ENCODE measurements around the gene ATRX. TPM values are rescaled to one million over a fixed set of nuclear protein-coding genes. Genes with fewer than 3 reads are reported as not detected.
"Not testable (repeated sequence)": the region's sequence is repeated elsewhere in the genome, so short reads cannot be mapped to it uniquely, and the experiment has no call there.

ATRX gene
- polyA plus RNA-seq, 1 donor, result 40.7 TPM

- H3K4me1 ChIP-seq (ENCODE audit: control insufficient read depth, insufficient read depth, low read length), result no peaks in the 10 kb centered on the region
- H3K4me3 ChIP-seq (ENCODE audit: low read length), result no peak overlapping the region
- no peak for DNase-seq
- no CpG with 5 or more reads among the region's 1 CpG for WGBS (ENCODE audit: insufficient coverage, low lambda C conversion rate)
- no peak overlapping the region for H3K27ac ChIP-seq (ENCODE audit: low read length)
- H3K36me3 ChIP-seq (ENCODE audit: control insufficient read depth, insufficient read depth, low read length), result no peaks in the 10 kb centered on the region
- no peaks in the 10 kb centered on the region for H3K27me3 ChIP-seq (ENCODE audit: control insufficient read depth, insufficient read depth, low read length)
- H3K9me3 ChIP-seq (ENCODE audit: control insufficient read depth, low read depth, low read length), result no peaks in the 10 kb centered on the region
These were observed 221.2 kb downstream of the ATRX start for GRCh38 chrX:77564823-77565222.

GRCh38 chrX:77561372-77561771 is 224.6 kb downstream of the ATRX start:
- no peaks in the 10 kb centered on the region for H3K36me3 ChIP-seq (ENCODE audit: control insufficient read depth, insufficient read depth, low read length)
- no peak for DNase-seq
- H3K4me1 ChIP-seq (ENCODE audit: control insufficient read depth, insufficient read depth, low read length), result no peaks in the 10 kb centered on the region
- H3K4me3 ChIP-seq (ENCODE audit: low read length), result no peak overlapping the region
- H3K9me3 ChIP-seq (ENCODE audit: control insufficient read depth, low read depth, low read length), result no peaks in the 10 kb centered on the region
- H3K27me3 ChIP-seq (ENCODE audit: control insufficient read depth, insufficient read depth, low read length), result no peaks in the 10 kb centered on the region
- 100% methylated on average over 1 of the region's 2 CpGs for WGBS (ENCODE audit: insufficient coverage, low lambda C conversion rate)
- H3K27ac ChIP-seq (ENCODE audit: low read length), result no peak overlapping the region

GRCh38 chrX:77556276-77556675 is 229.7 kb downstream of the ATRX start:
- no peaks in the 10 kb centered on the region for H3K4me1 ChIP-seq (ENCODE audit: control insufficient read depth, insufficient read depth, low read length)
- H3K27ac ChIP-seq (ENCODE audit: low read length), result no peak overlapping the region
- H3K4me3 ChIP-seq (ENCODE audit: low read length), result no peak overlapping the region
- no peaks in the 10 kb centered on the region for H3K9me3 ChIP-seq (ENCODE audit: control insufficient read depth, low read depth, low read length)
- no peaks in the 10 kb centered on the region for H3K27me3 ChIP-seq (ENCODE audit: control insufficient read depth, insufficient read depth, low read length)
- DNase-seq, result no peak
- peaks cover 2% of the 10 kb centered on the region for H3K36me3 ChIP-seq (ENCODE audit: control insufficient read depth, insufficient read depth, low read length)

- Histone ChIP-seq H3K27me3 (ENCODE audit: control insufficient read depth, insufficient read depth, low read length) (no peaks in the 10 kb centered on the region), H3K9me3 (ENCODE audit: control insufficient read depth, low read depth, low read length) (no peaks in the 10 kb centered on the region), H3K36me3 (ENCODE audit: control insufficient read depth, insufficient read depth, low read length) (no peaks in the 10 kb centered on the region), H3K4me3 (ENCODE audit: low read length) (no peak overlapping the region), H3K4me1 (ENCODE audit: control insufficient read depth, insufficient read depth, low read length) (no peaks in the 10 kb centered on the region), H3K27ac (ENCODE audit: low read length) (no peak overlapping the region)
- no peak for DNase-seq
- no CpG with 5 or more reads among the region's 2 CpGs for WGBS (ENCODE audit: insufficient coverage, low lambda C conversion rate)
These were observed 237.3 kb downstream of the ATRX start for GRCh38 chrX:77548751-77549150.

- H3K27me3 ChIP-seq (ENCODE audit: control insufficient read depth, insufficient read depth, low read length); H3K27ac ChIP-seq (ENCODE audit: low read length); DNase-seq; H3K36me3 ChIP-seq (ENCODE audit: control insufficient read depth, insufficient read depth, low read length); H3K4me1 ChIP-seq (ENCODE audit: control insufficient read depth, insufficient read depth, low read length); H3K9me3 ChIP-seq (ENCODE audit: control insufficient read depth, low read depth, low read length); H3K4me3 ChIP-seq (ENCODE audit: low read length): not testable (repeated sequence)
- 100% methylated on average over 1 of the region's 2 CpGs for WGBS (ENCODE audit: insufficient coverage, low lambda C conversion rate)
These were observed 246.2 kb downstream of the ATRX start for GRCh38 chrX:77539778-77540177.

- WGBS (ENCODE audit: insufficient coverage, low lambda C conversion rate), result no CpG with 5 or more reads among the region's 2 CpGs
- H3K27ac ChIP-seq (ENCODE audit: low read length); H3K4me1 ChIP-seq (ENCODE audit: control insufficient read depth, insufficient read depth, low read length); H3K4me3 ChIP-seq (ENCODE audit: low read length); DNase-seq; H3K9me3 ChIP-seq (ENCODE audit: control insufficient read depth, low read depth, low read length); H3K27me3 ChIP-seq (ENCODE audit: control insufficient read depth, insufficient read depth, low read length); H3K36me3 ChIP-seq (ENCODE audit: control insufficient read depth, insufficient read depth, low read length): not testable (repeated sequence)
These were observed 254.8 kb downstream of the ATRX start for GRCh38 chrX:77531261-77531660.

- Histone ChIP-seq H3K27me3 (ENCODE audit: control insufficient read depth, insufficient read depth, low read length) (no peaks in the 10 kb centered on the region), H3K4me1 (ENCODE audit: control insufficient read depth, insufficient read depth, low read length) (no peaks in the 10 kb centered on the region), H3K9me3 (ENCODE audit: control insufficient read depth, low read depth, low read length) (no peaks in the 10 kb centered on the region), H3K27ac (ENCODE audit: low read length) (no peak overlapping the region), H3K36me3 (ENCODE audit: control insufficient read depth, insufficient read depth, low read length) (peaks cover 1% of the 10 kb centered on the region), H3K4me3 (ENCODE audit: low read length) (no peak overlapping the region)
- DNase-seq, result no peak
- no CpG with 5 or more reads among the region's 7 CpGs for WGBS (ENCODE audit: insufficient coverage, low lambda C conversion rate)
These were observed 258.0 kb downstream of the ATRX start for GRCh38 chrX:77528034-77528433.

GRCh38 chrX:77527233-77528001 is 258.6 kb downstream of the ATRX start:
- WGBS (ENCODE audit: insufficient coverage, low lambda C conversion rate), result no CpG with 5 or more reads among the region's 18 CpGs
- Histone ChIP-seq H3K27me3 (ENCODE audit: control insufficient read depth, insufficient read depth, low read length) (no peaks in the 10 kb centered on the region), H3K4me1 (ENCODE audit: control insufficient read depth, insufficient read depth, low read length) (no peaks in the 10 kb centered on the region), H3K36me3 (ENCODE audit: control insufficient read depth, insufficient read depth, low read length) (peaks cover 5% of the 10 kb centered on the region), H3K4me3 (ENCODE audit: low read length) (no peak overlapping the region), H3K9me3 (ENCODE audit: control insufficient read depth, low read depth, low read length) (no peaks in the 10 kb centered on the region), H3K27ac (ENCODE audit: low read length) (no peak overlapping the region)
- peak; percentile 12 to 17 for DNase-seq

GRCh38 chrX:77519765-77520164 is 266.3 kb downstream of the ATRX start:
- H3K27me3 ChIP-seq (ENCODE audit: control insufficient read depth, insufficient read depth, low read length), result no peaks in the 10 kb centered on the region
- H3K4me3 ChIP-seq (ENCODE audit: low read length), result no peak overlapping the region
- H3K4me1 ChIP-seq (ENCODE audit: control insufficient read depth, insufficient read depth, low read length), result no peaks in the 10 kb centered on the region
- no peak for DNase-seq
- no peaks in the 10 kb centered on the region for H3K9me3 ChIP-seq (ENCODE audit: control insufficient read depth, low read depth, low read length)
- WGBS (ENCODE audit: insufficient coverage, low lambda C conversion rate), result no CpG with 5 or more reads among the region's 1 CpG
- H3K27ac ChIP-seq (ENCODE audit: low read length), result no peak overlapping the region
- H3K36me3 ChIP-seq (ENCODE audit: control insufficient read depth, insufficient read depth, low read length), result peaks cover 8% of the 10 kb centered on the region

GRCh38 chrX:77514177-77514576 is 271.8 kb downstream of the ATRX start:
- Histone ChIP-seq H3K27me3 (ENCODE audit: control insufficient read depth, insufficient read depth, low read length) (no peaks in the 10 kb centered on the region), H3K27ac (ENCODE audit: low read length) (no peak overlapping the region), H3K4me3 (ENCODE audit: low read length) (no peak overlapping the region), H3K9me3 (ENCODE audit: control insufficient read depth, low read depth, low read length) (no peaks in the 10 kb centered on the region), H3K36me3 (ENCODE audit: control insufficient read depth, insufficient read depth, low read length) (peaks cover 20% of the 10 kb centered on the region), H3K4me1 (ENCODE audit: control insufficient read depth, insufficient read depth, low read length) (no peaks in the 10 kb centered on the region)
- no CpG with 5 or more reads among the region's 1 CpG for WGBS (ENCODE audit: insufficient coverage, low lambda C conversion rate)
- no peak for DNase-seq

- Histone ChIP-seq H3K4me3 (ENCODE audit: low read length) (no peak overlapping the region), H3K27me3 (ENCODE audit: control insufficient read depth, insufficient read depth, low read length) (no peaks in the 10 kb centered on the region), H3K9me3 (ENCODE audit: control insufficient read depth, low read depth, low read length) (no peaks in the 10 kb centered on the region), H3K4me1 (ENCODE audit: control insufficient read depth, insufficient read depth, low read length) (no peaks in the 10 kb centered on the region), H3K27ac (ENCODE audit: low read length) (no peak overlapping the region), H3K36me3 (ENCODE audit: control insufficient read depth, insufficient read depth, low read length) (peaks cover 23% of the 10 kb centered on the region)
- no peak for DNase-seq
- no CpG with 5 or more reads among the region's 1 CpG for WGBS (ENCODE audit: insufficient coverage, low lambda C conversion rate)
These were observed 276.0 kb downstream of the ATRX start for GRCh38 chrX:77510007-77510406.

All from large intestine (tissue), 3 donors.